SK-N-SH (cell line): ENCODE measurements around the gene CHMP1B. TPM values are rescaled to one million over a fixed set of nuclear protein-coding genes. Genes with fewer than 3 reads are reported as not detected.

Source experiments
- CTCF ChIA-PET: fragments of 300-600, 350-600 bp; formaldehyde crosslinking; extraction: SDS; loops from one replicate; lab custom pipeline; 2021; lab: Yijun Ruan, JAX
- POLR2A ChIA-PET: fragments of 350-600 bp; sonication (Branson Sonifier 250); formaldehyde crosslinking; extraction: SDS; loops from one replicate; lab custom pipeline; 2020; ENCODE audit warnings: antibody characterized with exemption, inconsistent platforms; lab: Yijun Ruan, JAX
- DNase-seq: peaks from one replicate; pipeline ENCODE4 v3.0.0; 2012
- H2AFZ ChIP-seq: fragments of 200-600 bp; sonication (generic); 2 replicates; pipeline ENCODE4 v1.8.1; 2016; ENCODE audit warnings: antibody characterized with exemption, mild to moderate bottlenecking, low read depth
- H3F3A ChIP-seq: fragments of 200-600 bp; sonication (generic); replicated peaks from 2 replicates; pipeline ENCODE3; 2016; ENCODE audit warnings: antibody characterized with exemption, mild to moderate bottlenecking; ENCODE audit not compliant: insufficient read depth
- H3K27ac ChIP-seq, 2 experiments: fragments of 200-500 bp in 1 of 2; fragments of 200-600 bp in 1 of 2; sonication (Bioruptor generic) in 1 of 2; sonication (generic), shearing (Covaris generic) in 1 of 2; 2 replicates each; pipeline versions ENCODE4 v1.5.1 to v1.6.1; 2014 to 2016; ENCODE audit warnings: low read depth in 2 of 2, inconsistent platforms in 1 of 2, low read length in 1 of 2, mild to moderate bottlenecking in 1 of 2, mixed read lengths in 1 of 2
- H3K27me3 ChIP-seq: fragments of 200-600 bp; sonication (generic), shearing (Covaris generic); 2 replicates; pipeline ENCODE4 v1.6.1; 2016; ENCODE audit warnings: mixed run types; ENCODE audit not compliant: insufficient read depth
- H3K36me3 ChIP-seq, 2 experiments: fragments of 200-500 bp in 1 of 2; fragments of 200-600 bp in 1 of 2; sonication (Bioruptor generic) in 1 of 2; sonication (generic) in 1 of 2; replicated peaks in 1 of 2; 2 replicates each; pipeline versions ENCODE3 to v1.5.1; 2014 to 2016; ENCODE audit warnings: low read length in 1 of 2, mild to moderate bottlenecking in 1 of 2; ENCODE audit not compliant: insufficient read depth in 2 of 2, control insufficient read depth in 1 of 2
- H3K4me1 ChIP-seq, 2 experiments: fragments of 200-500 bp in 1 of 2; fragments of 200-600 bp in 1 of 2; sonication (Bioruptor generic) in 1 of 2; sonication (generic), shearing (Covaris generic) in 1 of 2; 2 replicates each; pipeline versions ENCODE4 v1.5.1 to v1.6.1; 2014 to 2016; ENCODE audit warnings: low read depth in 1 of 2, low read length in 1 of 2, mixed run types in 1 of 2; ENCODE audit not compliant: insufficient read depth in 2 of 2, control insufficient read depth in 1 of 2
- H3K4me2 ChIP-seq: fragments of 200-600 bp; sonication (generic), shearing (Covaris generic); 2 replicates; pipeline ENCODE4 v1.6.1; 2017; ENCODE audit warnings: mixed run types
- H3K4me3 ChIP-seq, 2 experiments: fragments of 200-500 bp in 1 of 2; fragments of 200-600 bp in 1 of 2; sonication (Bioruptor generic) in 1 of 2; sonication (generic), shearing (Covaris generic) in 1 of 2; 2 replicates each; pipeline versions ENCODE4 v1.5.1 to v1.8.1; 2014 to 2016; ENCODE audit warnings: low read depth in 2 of 2, inconsistent platforms in 1 of 2, low read length in 1 of 2, mild to moderate bottlenecking in 1 of 2, mixed read lengths in 1 of 2, moderate library complexity in 1 of 2
- H3K79me2 ChIP-seq: fragments of 200-600 bp; sonication (generic); 2 replicates; pipeline ENCODE4 v1.8.1; 2017; ENCODE audit warnings: mild to moderate bottlenecking; ENCODE audit not compliant: insufficient read depth
- H3K9ac ChIP-seq: fragments of 200-600 bp; sonication (generic); 2 replicates; pipeline ENCODE4 v1.6.1; 2017; ENCODE audit warnings: mixed run types
- H3K9me2 ChIP-seq: fragments of 200-600 bp; sonication (generic); 2 replicates; pipeline ENCODE4 v1.6.1; 2017; ENCODE audit warnings: mixed run types
- H3K9me3 ChIP-seq: fragments of 200-600 bp; sonication (generic); 2 replicates; pipeline ENCODE4 v1.6.1; 2017; ENCODE audit warnings: mixed run types, mild to moderate bottlenecking, moderate library complexity
- H4K20me1 ChIP-seq: fragments of 200-600 bp; sonication (generic); 2 replicates; pipeline ENCODE4 v1.6.1; 2017; ENCODE audit warnings: mild to moderate bottlenecking, mixed run types; ENCODE audit not compliant: insufficient read depth
- ELF1 ChIP-seq: IDR thresholded peaks from 2 replicates; pipeline ENCODE4 v1.4.0; 2012
- EP300 ChIP-seq, 2 experiments: IDR thresholded peaks; 2 replicates each; pipeline versions ENCODE4 v1.4.0 to v1.6.1; 2012; ENCODE audit warnings: borderline replicate concordance in 1 of 2, low read depth in 1 of 2, low read length in 1 of 2
- EZH2phosphoT487 ChIP-seq: fragments of 200-600 bp; sonication (generic); IDR thresholded peaks from 2 replicates; pipeline ENCODE4 v1.6.1; 2017; ENCODE audit warnings: low read depth, mixed run types, mild to moderate bottlenecking, antibody characterized with exemption, moderate library complexity, borderline replicate concordance
- FOSL2 ChIP-seq: IDR thresholded peaks from 2 replicates; pipeline ENCODE4 v1.4.0; 2012; ENCODE audit warnings: low read depth, mild to moderate bottlenecking, moderate library complexity, borderline replicate concordance
- FOXJ3 ChIP-seq: sonication (generic); formaldehyde crosslinking; IDR thresholded peaks from 2 replicates; pipeline ENCODE4 v1.5.1; 2020; ENCODE audit warnings: mild to moderate bottlenecking, missing genetic modification reagents
- JUND ChIP-seq: IDR thresholded peaks from 2 replicates; pipeline ENCODE4 v1.4.0; 2012
- MAX ChIP-seq: IDR thresholded peaks from 2 replicates; pipeline ENCODE4 v1.4.0; 2012; ENCODE audit warnings: low read depth
- MXI1 ChIP-seq: IDR thresholded peaks from 2 replicates; pipeline ENCODE4 v1.6.1; 2012; ENCODE audit warnings: mild to moderate bottlenecking, low read depth, low read length, improper control_type of control experiment
- NRF1 ChIP-seq: IDR thresholded peaks from 2 replicates; pipeline ENCODE4 v1.6.1; 2012; ENCODE audit warnings: low read depth, mild to moderate bottlenecking, low read length
- POLR2AphosphoS5 ChIP-seq: IDR thresholded peaks from 2 replicates; pipeline ENCODE4 v1.6.1; 2012; ENCODE audit warnings: low read depth, low read length
- RFX5 ChIP-seq: IDR thresholded peaks from 2 replicates; pipeline ENCODE4 v1.6.1; 2012; ENCODE audit warnings: mild to moderate bottlenecking, improper control_type of control experiment, low read length
- SIN3A ChIP-seq: IDR thresholded peaks from 2 replicates; pipeline ENCODE4 v1.6.1; 2012; ENCODE audit warnings: low read depth, mild to moderate bottlenecking, low read length, moderate library complexity, borderline replicate concordance
- TAF1 ChIP-seq: IDR thresholded peaks from 2 replicates; pipeline ENCODE4 v1.6.1; 2012; ENCODE audit warnings: low read depth, mild to moderate bottlenecking, low read length, moderate library complexity, borderline replicate concordance
- TEAD4 ChIP-seq: IDR thresholded peaks from 2 replicates; pipeline ENCODE4 v1.4.0; 2012; ENCODE audit warnings: mild to moderate bottlenecking, borderline replicate concordance; ENCODE audit not compliant: insufficient read depth
- USF2 ChIP-seq: fragments of 150-350 bp; IDR thresholded peaks from 2 replicates; pipeline ENCODE4 v1.6.1; 2017; ENCODE audit warnings: antibody characterized with exemption, low read length, low read depth, borderline replicate concordance
- YY1 ChIP-seq: IDR thresholded peaks from 2 replicates; pipeline ENCODE4 v1.4.0; 2012; ENCODE audit warnings: low read depth, mild to moderate bottlenecking
- WGBS: methylation state at CpG from one replicate; pipeline ENCODE4 v1.1.6; 2017; ENCODE audit warnings: low lambda C conversion rate; 5-methylcytosine and 5-hydroxymethylcytosine counted together
- polyA plus RNA-seq, 3 experiments: library from polyadenylated mRNA; depleted of rRNA; stranded (reverse); fragments of >200 nt; gene quantifications; 2 replicates each; pipeline ENCODE4 v1.2.3, GENCODE V29; 2012
- TF ChIP-seq, protein P1 (sequence below): IDR thresholded peaks from 2 replicates; pipeline ENCODE4 v1.6.1; 2012; ENCODE audit warnings: mild to moderate bottlenecking, low read depth, low read length, moderate library complexity
- TF ChIP-seq, protein P2 (sequence below): IDR thresholded peaks from 2 replicates; pipeline ENCODE4; 2012
- TF ChIP-seq, protein P3 (sequence below): IDR thresholded peaks from 2 replicates; pipeline ENCODE4 v1.4.0; 2012; ENCODE audit warnings: low read depth, borderline replicate concordance
- TF ChIP-seq, protein P4 (sequence below): fragments of 150-350 bp; IDR thresholded peaks from 2 replicates; pipeline ENCODE4 v1.6.1; 2016; ENCODE audit warnings: mild to moderate bottlenecking, low read depth, low read length

Gene CHMP1B
- polyA plus RNA-seq, 1 of the 3 experiments (the other 2 are of a cell fraction): 52.4 TPM

DNA sequence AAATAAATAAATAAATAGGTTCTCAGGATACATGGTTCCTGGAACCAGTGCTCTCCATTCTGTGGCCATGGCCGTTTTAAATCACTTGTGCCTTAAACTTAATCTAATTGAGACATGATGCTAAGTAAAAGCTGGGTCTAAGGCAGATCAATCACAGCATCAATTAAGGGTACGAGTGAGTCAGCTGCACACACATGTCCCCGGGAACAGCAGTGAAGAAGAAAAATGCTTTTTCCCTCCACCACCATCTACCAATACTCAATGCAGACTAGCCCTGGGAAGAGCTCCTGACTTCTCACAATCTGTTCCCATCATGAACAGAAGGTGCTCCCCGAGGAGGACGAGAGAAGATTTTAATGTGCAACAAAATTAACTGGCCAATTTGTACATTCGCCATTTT lies 6.8 kb upstream of the CHMP1B start:
- H3K9me3 ChIP-seq: no peaks in the 10 kb centered on the region
- no peak overlapping the region for H3K27ac ChIP-seq
- H3K4me3 ChIP-seq: no peak overlapping the region
- no peaks in the 10 kb centered on the region for H3K36me3 ChIP-seq
- no peak overlapping the region for H3K9ac ChIP-seq
- no peak overlapping the region for H3K4me2 ChIP-seq
- no peak for DNase-seq
- H3K9me2 ChIP-seq: no peaks in the 10 kb centered on the region
- H3F3A ChIP-seq: no peaks in the 10 kb centered on the region
- 20% methylated on average over 6 of the region's 6 CpGs for WGBS
- no peak overlapping the region for H2AFZ ChIP-seq
- no peak for TF ChIP-seq RFX5
- TF ChIP-seq SIN3A: no peak
- TF ChIP-seq, protein P1, sequence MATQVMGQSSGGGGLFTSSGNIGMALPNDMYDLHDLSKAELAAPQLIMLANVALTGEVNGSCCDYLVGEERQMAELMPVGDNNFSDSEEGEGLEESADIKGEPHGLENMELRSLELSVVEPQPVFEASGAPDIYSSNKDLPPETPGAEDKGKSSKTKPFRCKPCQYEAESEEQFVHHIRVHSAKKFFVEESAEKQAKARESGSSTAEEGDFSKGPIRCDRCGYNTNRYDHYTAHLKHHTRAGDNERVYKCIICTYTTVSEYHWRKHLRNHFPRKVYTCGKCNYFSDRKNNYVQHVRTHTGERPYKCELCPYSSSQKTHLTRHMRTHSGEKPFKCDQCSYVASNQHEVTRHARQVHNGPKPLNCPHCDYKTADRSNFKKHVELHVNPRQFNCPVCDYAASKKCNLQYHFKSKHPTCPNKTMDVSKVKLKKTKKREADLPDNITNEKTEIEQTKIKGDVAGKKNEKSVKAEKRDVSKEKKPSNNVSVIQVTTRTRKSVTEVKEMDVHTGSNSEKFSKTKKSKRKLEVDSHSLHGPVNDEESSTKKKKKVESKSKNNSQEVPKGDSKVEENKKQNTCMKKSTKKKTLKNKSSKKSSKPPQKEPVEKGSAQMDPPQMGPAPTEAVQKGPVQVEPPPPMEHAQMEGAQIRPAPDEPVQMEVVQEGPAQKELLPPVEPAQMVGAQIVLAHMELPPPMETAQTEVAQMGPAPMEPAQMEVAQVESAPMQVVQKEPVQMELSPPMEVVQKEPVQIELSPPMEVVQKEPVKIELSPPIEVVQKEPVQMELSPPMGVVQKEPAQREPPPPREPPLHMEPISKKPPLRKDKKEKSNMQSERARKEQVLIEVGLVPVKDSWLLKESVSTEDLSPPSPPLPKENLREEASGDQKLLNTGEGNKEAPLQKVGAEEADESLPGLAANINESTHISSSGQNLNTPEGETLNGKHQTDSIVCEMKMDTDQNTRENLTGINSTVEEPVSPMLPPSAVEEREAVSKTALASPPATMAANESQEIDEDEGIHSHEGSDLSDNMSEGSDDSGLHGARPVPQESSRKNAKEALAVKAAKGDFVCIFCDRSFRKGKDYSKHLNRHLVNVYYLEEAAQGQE: no peak
- no peak for TF ChIP-seq TAF1
- TF ChIP-seq TEAD4: no peak
- TF ChIP-seq USF2: no peak
- TF ChIP-seq FOXJ3 (CRISPR knock-in tag): no peak
- TF ChIP-seq, protein P2, sequence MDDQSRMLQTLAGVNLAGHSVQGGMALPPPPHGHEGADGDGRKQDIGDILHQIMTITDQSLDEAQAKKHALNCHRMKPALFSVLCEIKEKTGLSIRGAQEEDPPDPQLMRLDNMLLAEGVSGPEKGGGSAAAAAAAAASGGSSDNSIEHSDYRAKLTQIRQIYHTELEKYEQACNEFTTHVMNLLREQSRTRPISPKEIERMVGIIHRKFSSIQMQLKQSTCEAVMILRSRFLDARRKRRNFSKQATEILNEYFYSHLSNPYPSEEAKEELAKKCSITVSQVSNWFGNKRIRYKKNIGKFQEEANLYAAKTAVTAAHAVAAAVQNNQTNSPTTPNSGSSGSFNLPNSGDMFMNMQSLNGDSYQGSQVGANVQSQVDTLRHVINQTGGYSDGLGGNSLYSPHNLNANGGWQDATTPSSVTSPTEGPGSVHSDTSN: no peak
- TF ChIP-seq FOSL2: no peak
- TF ChIP-seq POLR2AphosphoS5: no peak
- TF ChIP-seq, protein P3, sequence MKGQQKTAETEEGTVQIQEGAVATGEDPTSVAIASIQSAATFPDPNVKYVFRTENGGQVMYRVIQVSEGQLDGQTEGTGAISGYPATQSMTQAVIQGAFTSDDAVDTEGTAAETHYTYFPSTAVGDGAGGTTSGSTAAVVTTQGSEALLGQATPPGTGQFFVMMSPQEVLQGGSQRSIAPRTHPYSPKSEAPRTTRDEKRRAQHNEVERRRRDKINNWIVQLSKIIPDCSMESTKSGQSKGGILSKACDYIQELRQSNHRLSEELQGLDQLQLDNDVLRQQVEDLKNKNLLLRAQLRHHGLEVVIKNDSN: no peak
- TF ChIP-seq EP300 (IDR thresholded peaks at IDR 0.05; ENCODE audit: borderline replicate concordance in 1 of 2, low read depth in 1 of 2, low read length in 1 of 2): no peak
- no peak for TF ChIP-seq ELF1
- no peak for TF ChIP-seq EZH2phosphoT487
- TF ChIP-seq, protein P4, sequence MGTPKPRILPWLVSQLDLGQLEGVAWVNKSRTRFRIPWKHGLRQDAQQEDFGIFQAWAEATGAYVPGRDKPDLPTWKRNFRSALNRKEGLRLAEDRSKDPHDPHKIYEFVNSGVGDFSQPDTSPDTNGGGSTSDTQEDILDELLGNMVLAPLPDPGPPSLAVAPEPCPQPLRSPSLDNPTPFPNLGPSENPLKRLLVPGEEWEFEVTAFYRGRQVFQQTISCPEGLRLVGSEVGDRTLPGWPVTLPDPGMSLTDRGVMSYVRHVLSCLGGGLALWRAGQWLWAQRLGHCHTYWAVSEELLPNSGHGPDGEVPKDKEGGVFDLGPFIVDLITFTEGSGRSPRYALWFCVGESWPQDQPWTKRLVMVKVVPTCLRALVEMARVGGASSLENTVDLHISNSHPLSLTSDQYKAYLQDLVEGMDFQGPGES: no peak
- no peak for TF ChIP-seq MAX
- TF ChIP-seq NRF1: no peak
- no peak for TF ChIP-seq JUND
- no peak for TF ChIP-seq YY1
- no peak for TF ChIP-seq MXI1
- H3K79me2 ChIP-seq: no peaks in the 10 kb centered on the region
- CTCF ChIA-PET: no interaction called here
- H3K4me1 ChIP-seq: no peaks in the 10 kb centered on the region
- peaks cover 31% of the 10 kb centered on the region; the same call in 1 of the 2 replicates for H3K27me3 ChIP-seq
- POLR2A ChIA-PET: no interaction called here
- H4K20me1 ChIP-seq: no peaks in the 10 kb centered on the region
